ENCODE data around the gene SFT2D1.
"Not testable (repeated sequence)": the region's sequence is repeated elsewhere in the genome, so short reads cannot be mapped to it uniquely, and the experiment has no call there.

The SFT2D1 gene

GRCh38 chr6:166362427-166362826 lies 20.1 kb upstream of the SFT2D1 start:
- DNase-seq, result not testable (repeated sequence)

DNA sequence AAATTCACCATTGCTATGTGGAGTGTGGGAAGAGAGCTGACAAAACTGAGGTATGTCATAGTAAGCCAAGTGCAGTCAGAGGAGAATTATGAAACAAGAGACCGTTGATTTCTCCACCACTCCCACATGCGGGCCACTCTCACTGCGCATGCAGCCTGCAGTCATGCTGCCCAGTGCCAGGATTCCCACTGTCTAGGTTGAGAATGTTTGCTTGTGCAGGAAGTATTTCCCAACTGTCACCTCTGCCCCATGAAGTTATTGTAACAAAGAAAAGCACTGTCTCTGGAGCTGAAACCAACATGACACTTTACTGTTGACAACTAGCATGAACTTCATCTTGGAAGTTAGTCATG lies 18.7 kb upstream of the SFT2D1 start:
- DNase-seq, result no peak

GRCh38 chr6:166360243-166361076 lies 18.1 kb upstream of the SFT2D1 start:
- no peak for DNase-seq

DNA sequence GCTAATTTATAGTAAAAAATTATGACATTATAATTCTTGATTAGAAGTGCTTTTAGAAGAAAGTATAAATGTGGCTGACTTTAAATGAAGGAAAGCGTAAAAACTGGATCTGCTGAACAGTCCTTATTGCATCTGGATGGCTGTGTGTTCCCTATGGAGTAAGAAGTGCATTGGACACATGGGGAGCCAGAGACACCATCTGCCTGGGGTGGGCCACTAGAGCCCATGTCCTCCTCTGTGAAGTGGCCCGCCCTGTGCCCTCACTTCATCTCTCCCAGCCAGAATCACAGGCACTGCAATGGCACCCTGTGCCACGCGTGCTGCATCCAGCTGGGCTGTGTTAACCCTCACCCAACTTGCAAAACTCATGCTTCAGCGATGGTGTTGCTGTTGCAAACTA lies 13.2 kb upstream of the SFT2D1 start:
- DNase-seq, result no peak

- DNase-seq, result no peak
These were observed 12.6 kb upstream of the SFT2D1 start for GRCh38 chr6:166354965-166355364.

GRCh38 chr6:166354143-166354542 lies 11.8 kb upstream of the SFT2D1 start:
- DNase-seq, result no peak

DNA sequence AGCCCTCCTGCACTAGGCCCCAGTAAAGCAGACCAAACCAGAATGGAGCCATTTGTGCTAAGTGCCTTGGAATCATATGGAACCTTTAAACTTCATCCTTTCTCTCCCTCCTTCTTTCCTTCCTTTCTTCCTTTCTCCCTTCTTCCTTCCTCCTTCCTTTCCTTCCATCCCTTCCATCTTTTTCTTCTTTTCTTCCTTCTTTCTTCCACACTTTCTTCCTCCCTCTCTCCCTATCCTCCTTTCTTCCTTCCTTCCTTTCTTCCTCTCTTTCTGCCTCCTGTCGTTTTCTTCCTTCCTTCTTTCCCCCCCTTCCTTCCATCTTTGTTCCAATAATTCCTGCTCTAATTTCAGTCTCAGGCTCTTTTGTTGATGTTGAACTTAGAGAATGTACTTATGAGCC lies 11.2 kb upstream of the SFT2D1 start:
- no peak for DNase-seq

GRCh38 chr6:166352923-166353322 lies 10.6 kb upstream of the SFT2D1 start:
- DNase-seq, result no peak

- no peak for DNase-seq
These were observed 9.5 kb upstream of the SFT2D1 start for GRCh38 chr6:166351715-166352285.

DNA sequence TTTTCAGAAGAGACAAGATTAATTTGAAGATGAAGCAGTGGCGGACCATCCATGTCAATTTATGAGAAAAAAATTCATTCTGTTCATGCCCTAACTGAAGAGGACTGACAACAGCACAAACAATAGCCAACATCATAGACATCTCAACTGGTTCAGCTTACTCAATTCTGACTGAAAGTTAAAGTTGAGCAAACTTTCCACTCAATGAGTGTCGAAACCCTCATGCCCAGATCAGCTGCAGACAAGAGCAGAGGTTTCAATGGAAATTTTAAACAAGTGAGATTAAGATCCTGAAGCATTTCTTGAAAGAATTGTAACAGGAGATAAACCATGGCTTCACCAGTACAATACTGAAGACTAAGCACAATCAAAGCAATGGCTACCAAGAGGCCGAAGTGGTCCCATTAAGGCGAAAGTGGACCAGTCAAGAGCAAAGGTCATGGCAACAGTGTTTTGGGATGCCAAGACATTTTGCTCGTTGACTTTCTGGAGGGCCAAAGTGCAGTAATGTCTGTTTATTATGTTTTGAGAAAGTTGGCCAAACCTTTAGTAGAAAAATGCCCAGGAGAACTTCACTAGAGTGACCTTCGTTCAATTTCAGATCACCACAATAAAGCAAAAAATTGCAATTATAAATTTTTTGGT lies 6.1 kb upstream of the SFT2D1 start:
- DNase-seq, result no peak

DNA sequence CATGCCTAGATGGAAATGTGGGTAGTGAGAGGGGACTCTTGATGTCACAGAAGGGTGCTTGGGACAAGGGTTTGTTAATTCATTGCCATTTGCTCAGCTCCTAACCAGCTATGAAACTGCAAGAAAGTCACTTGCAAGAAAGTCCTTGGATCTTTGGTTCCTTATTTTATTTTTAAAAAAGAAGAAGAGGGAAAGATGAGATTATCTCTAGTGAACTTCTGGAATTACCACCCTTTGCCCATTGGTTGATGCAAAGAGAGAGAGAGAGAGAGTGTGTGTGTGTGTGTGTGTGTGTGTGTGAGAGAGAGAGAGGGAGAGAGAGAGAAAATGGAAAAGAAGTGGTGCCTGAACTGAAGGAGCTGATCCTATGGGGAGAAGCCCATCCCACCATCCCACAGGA lies 4.6 kb upstream of the SFT2D1 start:
- no peak for DNase-seq

DNA sequence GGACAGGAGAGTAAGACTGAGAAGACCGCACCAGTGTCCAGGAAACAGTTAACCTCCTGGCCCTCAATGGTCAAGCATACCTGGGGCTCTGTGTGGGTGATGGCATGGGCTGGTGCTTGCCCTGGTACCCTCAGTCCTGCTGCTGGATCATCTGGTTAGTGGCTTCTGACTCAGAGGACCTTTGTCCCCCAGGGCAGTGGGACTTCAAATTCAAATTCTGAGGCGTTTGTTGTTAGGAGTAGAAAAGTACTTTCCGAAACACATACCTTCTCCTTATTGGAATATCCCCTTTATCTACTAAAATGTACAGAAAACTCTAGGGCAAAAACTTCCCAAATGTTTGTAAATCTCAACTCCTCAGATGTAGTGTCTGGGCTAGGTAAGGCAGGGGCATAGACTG lies 4.1 kb upstream of the SFT2D1 start:
- no peak for DNase-seq

DNA sequence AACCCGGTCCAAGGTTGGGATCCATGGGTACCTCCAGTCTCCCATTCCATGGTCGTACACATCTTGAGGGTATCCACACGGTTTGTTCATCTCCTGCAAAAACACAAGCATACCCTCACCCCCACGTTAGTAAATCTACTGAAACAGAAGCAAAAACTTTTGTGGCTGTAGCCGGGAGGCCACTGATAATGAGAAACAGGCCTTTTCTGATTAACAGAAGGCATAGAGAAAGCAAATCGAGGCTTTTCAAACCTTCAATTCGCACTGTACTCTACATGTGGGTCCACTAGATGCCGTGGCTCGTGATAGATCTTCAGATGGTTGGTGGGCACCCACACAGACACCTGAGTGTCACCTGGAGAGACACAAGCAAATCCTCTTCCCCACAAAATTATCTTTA lies 3.3 kb upstream of the SFT2D1 start:
- not testable (repeated sequence) for DNase-seq

DNA sequence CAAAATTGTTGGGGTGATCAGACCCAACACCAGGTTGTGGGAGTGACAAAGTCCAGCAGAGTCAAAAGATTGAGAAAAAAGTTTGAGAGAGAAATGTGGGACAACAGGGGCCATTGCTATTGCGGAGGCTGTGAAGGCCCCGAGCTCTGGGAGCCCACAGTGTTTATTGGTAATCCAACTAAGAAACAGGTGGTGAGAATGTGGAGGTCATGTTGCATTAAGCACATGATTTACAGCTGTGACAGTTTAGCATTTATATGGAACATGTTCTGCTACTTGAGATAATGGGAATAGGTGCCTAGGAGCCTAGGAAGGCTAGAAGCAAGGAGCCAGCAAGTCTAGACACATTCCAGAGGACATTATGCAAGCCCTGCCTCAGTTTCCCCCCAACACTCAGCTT lies 2.6 kb upstream of the SFT2D1 start:
- not testable (repeated sequence) for DNase-seq

DNA sequence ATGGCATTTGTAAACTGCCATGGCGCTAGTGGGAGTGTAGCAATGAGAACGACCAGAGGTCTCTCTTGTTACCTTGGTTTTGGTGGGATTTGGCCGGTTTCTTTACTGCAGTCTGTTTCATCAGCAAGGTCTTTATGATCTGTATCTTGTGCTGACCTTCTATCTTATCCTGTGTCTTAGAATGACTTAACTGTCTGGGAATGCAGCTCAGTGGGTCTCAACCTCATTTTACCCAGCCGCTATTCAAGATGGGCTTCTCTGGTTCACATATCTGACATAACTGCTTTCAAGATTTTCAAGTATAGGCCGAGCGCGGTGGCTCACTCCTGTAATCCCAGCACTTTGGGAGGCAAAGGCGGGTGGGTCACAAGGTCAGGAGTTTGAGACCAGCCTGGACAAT lies 1.9 kb upstream of the SFT2D1 start:
- no peak for DNase-seq

DNA sequence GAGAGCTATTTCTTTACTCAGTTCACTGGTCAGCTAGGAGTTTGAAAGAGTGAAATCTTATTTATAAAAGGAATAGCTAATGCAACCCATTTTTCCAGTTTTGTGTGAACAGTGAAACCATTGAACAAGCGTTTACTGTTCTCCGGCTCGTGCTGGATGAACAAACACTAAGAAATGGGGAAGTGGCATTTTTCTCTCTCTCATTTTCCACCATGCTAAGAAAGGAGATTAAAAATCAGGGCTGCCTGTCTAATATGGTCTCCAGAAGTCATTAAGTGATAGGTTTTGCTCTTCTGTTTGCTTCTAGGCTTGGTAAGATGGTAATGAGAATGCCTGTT lies 774 bp upstream of the SFT2D1 start:
- no peak for DNase-seq

DNA sequence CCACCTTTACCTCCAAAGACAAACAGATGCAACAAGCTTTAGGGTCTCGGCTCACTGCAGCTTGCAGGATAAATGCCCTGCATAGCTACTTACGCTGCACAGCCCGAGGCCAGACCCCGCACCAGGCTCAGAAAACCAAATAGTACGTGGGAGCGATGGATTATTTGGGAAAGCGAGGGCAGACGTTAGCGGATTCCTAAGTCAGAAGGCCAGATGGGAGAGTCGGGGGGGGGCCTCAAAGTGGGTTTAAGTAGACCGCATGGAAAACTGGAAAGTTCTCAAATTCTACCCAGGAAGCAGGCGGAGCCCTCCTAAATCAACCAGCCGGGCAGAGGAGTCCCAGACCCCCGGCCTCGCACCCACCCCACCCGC lies 382 bp downstream of the SFT2D1 start:
- DNase-seq, result no peak

GRCh38 chr6:166341464-166341863 lies 881 bp downstream of the SFT2D1 start:
- no peak for DNase-seq

DNA sequence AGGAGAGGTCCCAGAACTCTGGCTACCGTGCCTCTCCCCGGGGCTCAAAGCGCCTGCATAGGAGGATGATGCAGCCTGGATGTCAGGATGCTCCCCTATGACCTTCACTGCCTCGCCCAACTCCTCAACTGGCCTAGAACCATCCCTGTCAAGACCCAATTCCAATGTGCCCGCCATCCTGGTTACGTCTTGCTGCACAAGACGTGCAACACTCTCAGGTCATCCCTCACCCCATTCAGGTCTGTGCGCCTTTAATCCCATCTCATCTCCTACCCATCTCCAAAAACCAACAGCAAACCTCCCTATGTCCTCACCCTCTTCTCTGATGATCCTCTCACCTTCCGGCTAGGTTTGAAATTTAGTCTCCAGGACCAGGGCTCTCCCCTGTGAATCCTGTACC lies 3.5 kb downstream of the SFT2D1 start:
- DNase-seq, result no peak

DNA sequence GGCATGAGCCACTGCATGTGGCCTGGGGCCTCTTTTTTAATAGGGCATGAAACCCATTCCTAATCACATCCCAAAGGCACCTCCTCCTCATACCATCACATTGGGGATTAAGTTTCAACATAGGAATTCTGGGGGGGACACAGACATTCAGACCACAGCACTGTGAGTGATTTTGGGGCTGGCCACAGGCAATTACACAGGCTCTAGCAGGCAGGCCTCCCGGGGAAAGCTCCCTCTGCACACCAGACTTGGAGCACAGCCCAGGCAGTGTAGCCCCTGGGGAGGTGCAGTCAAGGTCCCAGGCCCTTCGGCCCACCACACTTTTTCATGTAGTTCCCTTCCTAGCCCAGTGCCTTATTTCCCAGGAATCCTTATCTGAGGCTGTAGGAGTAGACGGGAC lies 5.5 kb downstream of the SFT2D1 start:
- DNase-seq, result no peak

DNA sequence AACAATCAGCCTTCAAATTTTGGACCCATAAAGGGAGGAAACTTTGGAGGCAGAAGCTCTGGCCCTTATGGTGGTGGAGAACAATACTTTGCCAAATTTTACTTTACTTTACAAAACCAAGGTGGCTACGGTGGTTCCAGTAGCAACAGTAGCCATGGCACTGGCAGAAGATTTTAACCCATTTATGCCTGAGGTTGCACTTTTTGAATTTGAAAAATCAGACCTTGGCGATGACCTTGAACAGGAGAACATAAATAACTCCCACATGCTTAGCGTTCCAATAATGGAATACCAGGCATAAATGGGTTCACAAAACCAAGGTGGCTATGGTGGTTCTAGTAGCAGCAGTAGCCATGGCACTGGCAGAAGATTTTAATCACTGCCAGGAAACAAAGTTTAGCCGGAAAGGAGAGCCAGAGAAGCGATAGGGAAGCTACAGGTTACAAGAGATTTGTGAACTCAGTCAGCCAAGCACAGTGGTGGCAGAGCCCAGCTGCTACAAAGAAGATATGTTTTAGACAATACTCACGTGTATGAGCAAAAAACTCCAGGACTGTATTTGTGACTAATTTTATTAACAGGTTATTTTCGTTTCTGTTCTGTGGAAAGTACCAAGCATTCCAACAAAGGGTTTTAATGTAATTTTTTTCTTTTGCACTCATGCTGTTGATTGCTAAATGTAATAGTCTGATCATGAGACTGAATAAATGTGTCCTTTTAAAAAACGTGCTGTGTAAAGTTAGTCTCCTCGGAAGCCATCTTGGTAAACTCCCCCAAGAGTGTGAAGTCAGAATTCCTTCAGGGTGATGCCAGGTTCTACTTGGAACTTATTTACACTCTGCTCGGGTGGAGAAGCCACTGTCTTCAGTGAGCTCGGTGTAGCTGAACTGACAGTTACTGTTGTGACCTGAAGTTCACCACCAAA lies 6.7 kb downstream of the SFT2D1 start:
- no peak for DNase-seq

DNA sequence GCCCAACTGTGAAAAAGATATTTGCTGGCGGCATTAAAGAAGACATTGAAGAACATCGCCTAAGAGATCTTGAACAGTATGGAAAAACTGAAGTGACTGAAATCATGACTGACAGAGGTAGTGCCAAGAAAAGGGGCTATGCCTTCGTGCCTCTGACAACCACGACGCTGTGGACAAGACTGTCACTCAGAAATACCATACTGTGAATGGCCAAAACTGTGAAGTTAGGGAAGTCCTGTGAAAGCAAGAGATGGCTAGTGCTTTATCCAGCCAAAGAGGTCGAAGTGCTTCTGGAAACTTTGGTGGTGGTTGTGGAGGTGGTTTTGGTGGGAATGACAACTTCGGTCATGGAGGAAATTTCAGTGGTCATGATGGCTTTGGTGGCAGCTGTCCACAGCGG lies 7.5 kb downstream of the SFT2D1 start:
- DNase-seq, result no peak

DNA sequence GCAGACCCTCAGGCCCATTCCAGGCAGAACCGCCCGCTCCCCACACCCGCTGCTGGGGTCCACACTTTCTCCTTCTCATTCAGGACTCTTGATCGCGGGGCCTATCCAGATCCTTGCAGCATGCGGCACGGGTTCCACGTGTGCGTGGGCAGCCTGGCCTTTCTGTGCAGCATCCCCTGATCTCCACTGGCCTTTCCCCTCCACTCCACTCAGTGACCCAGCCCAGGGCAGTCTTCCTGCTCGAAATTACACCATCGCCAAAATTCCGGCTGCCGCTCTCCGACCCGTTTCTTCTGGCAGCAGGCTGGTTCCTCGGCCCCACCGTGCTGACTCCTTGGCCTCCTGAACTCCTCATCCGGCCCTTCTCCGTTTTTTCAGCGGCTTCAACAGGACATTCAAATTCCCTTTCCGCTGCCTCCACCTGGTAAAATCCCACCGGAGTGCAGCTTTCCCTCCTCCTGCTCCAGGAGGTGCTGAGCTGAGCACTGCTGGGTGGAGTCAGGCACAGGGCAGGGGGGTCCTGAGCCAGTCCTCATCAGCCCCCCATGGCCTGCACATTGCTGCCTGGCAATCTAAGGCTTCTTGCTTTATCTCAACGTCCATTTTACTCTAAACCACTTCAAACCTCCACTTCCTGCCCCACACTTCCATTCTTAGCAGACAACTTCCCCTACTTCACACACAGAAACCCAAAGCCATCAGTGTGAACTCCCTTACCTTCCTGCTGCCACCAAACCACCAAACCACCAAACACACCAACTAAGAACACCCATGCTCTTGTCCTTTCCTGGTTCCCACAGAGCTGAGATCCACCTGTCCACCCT lies 9.0 kb downstream of the SFT2D1 start:
- no peak for DNase-seq
